Natural killer cell treated with Interleukin-12 subunit alpha and Interleukin-12 subunit beta and Interleukin-15 and Interleukin-18, amount 100 ng/mL, for 72 hours (primary cell): ENCODE data around the gene EMX2. TPM values are rescaled to one million over a fixed set of nuclear protein-coding genes. Genes with fewer than 3 reads are reported as not detected.

ENCODE experiments used
- total RNA-seq, 2 donors: library from RNA; stranded (reverse); gene quantifications; one replicate each; pipeline ENCODE4 v1.2.3, GENCODE V29; 2022

Gene EMX2
- total RNA-seq, 2 donors from 2014 or later, result not detected

Other genes with a start within 250 kb of the EMX2 start
- gene PDZD8, start 167.3 kb upstream of the EMX2 start, total RNA-seq, result 10 to 100 TPM; 26.0 to 39.5 TPM